ENCODE results near the gene ADAD2. TPM values are rescaled to one million over a fixed set of nuclear protein-coding genes. Genes with fewer than 3 reads are reported as not detected.

ADAD2 gene
- total and polyA plus RNA-seq, 9 of the 15 experiments (the other 6 are each of a cell fraction or from before 2014, with no cell fraction given), result 0.07 TPM; not detected in 8

GRCh38 chr16:84239909-84240308 is 49.0 kb downstream of the ADAD2 start, which contains the start of gene KCNG4:
KCNG4 (minus strand) TSS chr16:84240012; CDS start chr16:84237485, 2,527 bp downstream.
- ChIA-PET CTCF (ENCODE audit: low intra/inter-chr PET ratio) (no interaction called here), POLR2A (interaction anchor here (1.0 to 1.2 kb wide), 2 partner anchors 17 to 19 kb away, joined by 3 to 4 read pairs; no protein-coding TSS in a partner anchor)
- Histone ChIP-seq H3K9me1 (ENCODE audit: control insufficient read depth, insufficient read depth, low read length) (no peaks in the 10 kb centered on the region), H3K4me2 (ENCODE audit: insufficient read depth, low read length) (no peak within 1 kb of the TSS), H3K4me1 (replicated peaks in 1 of 2; ENCODE audit: control insufficient read depth in 2 of 2, insufficient read depth in 2 of 2, low read length in 2 of 2) (peaks cover 0 to 7% of the 10 kb centered on the region in 2 experiments; a peak in 1 of 5 replicates), H3K27me3 (ENCODE audit: control insufficient read depth in 2 of 2, insufficient read depth in 2 of 2, low read length in 2 of 2) (peaks cover 51 to 61% of the 10 kb centered on the region in 2 experiments), H2AFZ (ENCODE audit: low read depth, low read length) (no peak within 1 kb of the TSS), H3K27ac (ENCODE audit: extremely low read depth, low read depth, low read length) (no peak within 1 kb of the TSS), H3K4me3 (no peak within 1 kb of the TSS), H4K20me1 (replicated peaks; ENCODE audit: control insufficient read depth, insufficient read depth, low read length) (peaks cover 13% of the 10 kb centered on the region; the same call in 1 of the 2 replicates), H3K9me3 (replicated peaks; ENCODE audit: control insufficient read depth, insufficient read depth, low read depth, low read length) (no peaks in the 10 kb centered on the region), H3K79me2 (ENCODE audit: control insufficient read depth, insufficient read depth, low read length) (no peaks in the 10 kb centered on the region), H3K36me3 (ENCODE audit: control insufficient read depth, insufficient read depth, low read length) (no peaks in the 10 kb centered on the region), H3K9ac (ENCODE audit: insufficient read depth in 1 of 2, low read depth in 2 of 2, low read length in 2 of 2) (no peak within 1 kb of the TSS)
- TF ChIP-seq BRCA1 (IDR thresholded peaks at IDR 0.05) (no peak), BRCA1 (CRISPR knock-in tag; IDR thresholded peaks at IDR 0.05) (no peak), U2AF1 (optimal IDR thresholded peaks at IDR 0.05; ENCODE audit: low read depth, low read length) (no peak), TAL1 (IDR thresholded peaks at IDR 0.05) (no peak), ZNF133 (CRISPR knock-in tag; IDR thresholded peaks at IDR 0.05) (no peak), STAT5A (IDR thresholded peaks at IDR 0.05; ENCODE audit: borderline replicate concordance, low read length) (no peak), HMGN3 (IDR thresholded peaks at IDR 0.05; ENCODE audit: borderline replicate concordance, extremely low read depth, insufficient read length, low read depth, low read length) (no peak), ZNF3 (CRISPR knock-in tag; IDR thresholded peaks at IDR 0.05) (no peak), TRIM24 (IDR thresholded peaks at IDR 0.05) (no peak), PKNOX1 (IDR thresholded peaks at IDR 0.05) (no peak), DMBX1 (CRISPR knock-in tag; IDR thresholded peaks at IDR 0.05; ENCODE audit: borderline replicate concordance) (no peak), PHF21A (IDR thresholded peaks at IDR 0.05; ENCODE audit: borderline replicate concordance, low read depth) (no peak), ETS2 (tag; IDR thresholded peaks at IDR 0.05; ENCODE audit: borderline replicate concordance, poor library complexity, severe bottlenecking) (no peak), SIX5 (IDR thresholded peaks at IDR 0.05; ENCODE audit: borderline replicate concordance in 1 of 2, insufficient read depth in 1 of 2, low read depth in 1 of 2, low read length in 2 of 2) (no peak)
- TF ChIP-seq, protein P1, sequence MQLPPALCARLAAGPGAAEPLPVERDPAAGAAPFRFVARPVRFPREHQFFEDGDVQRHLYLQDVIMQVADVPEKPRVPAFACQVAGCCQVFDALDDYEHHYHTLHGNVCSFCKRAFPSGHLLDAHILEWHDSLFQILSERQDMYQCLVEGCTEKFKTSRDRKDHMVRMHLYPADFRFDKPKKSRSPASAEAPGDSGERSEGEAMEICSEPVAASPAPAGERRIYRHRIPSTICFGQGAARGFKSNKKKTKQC (CRISPR knock-in tag; IDR thresholded peaks at IDR 0.05), result no peak
- in situ Hi-C loops (cut with MboI), result no loop called here
- FAIRE-seq, result no peak
- 3% methylated on average over 7 of the region's 7 CpGs for WGBS (ENCODE audit: insufficient coverage, low coverage, missing lambda C conversion rate)
- no peak for ATAC-seq
- intact Hi-C loops (cut with micrococcal nuclease), result no loop called here
- no peak for DNase-seq (ENCODE audit: extremely low read depth in 1 of 4, low spot score in 3 of 4)
- BruUV-seq (replicated peaks), result no TSS peak

Data from K562 (cell line).